GM21423 (cell line): ENCODE data around the gene RNF186.
"Not testable (repeated sequence)": the region's sequence is repeated elsewhere in the genome, so short reads cannot be mapped to it uniquely, and the experiment has no call there.

Experiments used
- ATAC-seq: cut with Tn5 transposase; IDR thresholded peaks from one replicate; pipeline ENCODE4 v1.9.1; 2021; ENCODE audit warnings: mild to moderate bottlenecking, moderate library complexity; ENCODE audit not compliant: unreplicated experiment

The RNF186 gene

GRCh38 chr1:19797827-19798226 lies 17.3 kb downstream of the RNF186 start:
- no peak for ATAC-seq

GRCh38 chr1:19794583-19794982 lies 20.5 kb downstream of the RNF186 start:
- ATAC-seq, result no peak

- ATAC-seq, result no peak
Measured at GRCh38 chr1:19793360-19794046, 21.6 kb downstream of the RNF186 start.

GRCh38 chr1:19792237-19793002 lies 22.7 kb downstream of the RNF186 start:
- no peak for ATAC-seq

GRCh38 chr1:19790061-19790975 lies 24.8 kb downstream of the RNF186 start:
- not testable (repeated sequence) for ATAC-seq

GRCh38 chr1:19786988-19787423 lies 28.1 kb downstream of the RNF186 start:
- no peak for ATAC-seq

GRCh38 chr1:19785660-19786059 lies 29.4 kb downstream of the RNF186 start:
- ATAC-seq, result no peak

GRCh38 chr1:19780267-19780877 lies 34.7 kb downstream of the RNF186 start:
- no peak for ATAC-seq

GRCh38 chr1:19776933-19777332 lies 38.1 kb downstream of the RNF186 start:
- ATAC-seq, result no peak

- no peak for ATAC-seq
Measured at GRCh38 chr1:19776287-19776686, 38.8 kb downstream of the RNF186 start.

GRCh38 chr1:19775831-19776230 lies 39.3 kb downstream of the RNF186 start:
- ATAC-seq, result no peak

- no peak for ATAC-seq
Measured at GRCh38 chr1:19775317-19775716, 39.8 kb downstream of the RNF186 start.

- no peak for ATAC-seq
Measured at GRCh38 chr1:19774180-19774785, 40.8 kb downstream of the RNF186 start.

GRCh38 chr1:19773485-19773884 lies 41.6 kb downstream of the RNF186 start:
- ATAC-seq, result no peak

GRCh38 chr1:19772053-19772452 lies 43.0 kb downstream of the RNF186 start:
- no peak for ATAC-seq

GRCh38 chr1:19771350-19771749 lies 43.7 kb downstream of the RNF186 start:
- ATAC-seq, result no peak

GRCh38 chr1:19770436-19771190 lies 44.5 kb downstream of the RNF186 start:
- ATAC-seq, result no peak

- no peak for ATAC-seq
Measured at GRCh38 chr1:19769211-19769932, 45.7 kb downstream of the RNF186 start.
